PC-3 (cell line): Measurements from ENCODE around the gene FAM9C. TPM values are rescaled to one million over a fixed set of nuclear protein-coding genes. Genes with fewer than 3 reads are reported as not detected.

Source experiments
- ATAC-seq: fragments of 200-7000 bp; cut with Tn5 transposase; 2 replicates; pipeline ENCODE4 v1.9.1; 2020; ENCODE audit warnings: mild to moderate bottlenecking, moderate library complexity
- BruUV-seq: library from RNA; stranded (reverse); fragments of 400-500 nt; replicated peaks from 2 replicates; lab custom pipeline; 2021; lab: Mats Ljungman, UMichigan
- CTCF ChIA-PET: fragments of 300-600 bp; sonication (Branson Sonifier 250); formaldehyde crosslinking; loops from one replicate; lab custom pipeline; 2022; ENCODE audit warnings: antibody characterized with exemption; lab: Charles Lee
- POLR2A ChIA-PET: fragments of 300-600 bp; sonication (Branson Sonifier 250); formaldehyde crosslinking; loops from one replicate; lab custom pipeline; 2022; ENCODE audit warnings: antibody characterized with exemption; ENCODE audit not compliant: unreplicated experiment; lab: Charles Lee
- DNase-seq: peaks from one replicate; pipeline ENCODE4 v3.0.0-alpha.2; 2015
- H2AFZ ChIP-seq: fragments of 300-600 bp; sonication (generic); 2 replicates; pipeline ENCODE4 v1.6.0; 2016; ENCODE audit warnings: antibody characterized with exemption, low read length
- H3F3A ChIP-seq: fragments of 300-600 bp; sonication (generic); one replicate; pipeline ENCODE4 v1.6.0; 2017; ENCODE audit warnings: antibody characterized with exemption, low read length, control low read depth, mild to moderate bottlenecking; ENCODE audit not compliant: unreplicated experiment
- H3K27ac ChIP-seq: fragments of 300-600 bp; sonication (generic); 2 replicates; pipeline ENCODE4 v1.5.1; 2016; ENCODE audit warnings: mild to moderate bottlenecking, low read length
- H3K27me3 ChIP-seq: fragments of 300-600 bp; sonication (generic); 2 replicates; pipeline ENCODE4 v1.6.1; 2016; ENCODE audit warnings: low read length, mixed read lengths
- H3K36me3 ChIP-seq: fragments of 300-600 bp; sonication (generic); 2 replicates; pipeline ENCODE4 v1.6.1; 2016; ENCODE audit warnings: low read depth, mixed run types, low read length, mixed read lengths
- H3K4me1 ChIP-seq: fragments of 300-600 bp; sonication (generic); 2 replicates; pipeline ENCODE4 v1.5.1; 2016; ENCODE audit warnings: low read length; ENCODE audit not compliant: insufficient read depth
- H3K4me2 ChIP-seq: fragments of 300-600 bp; sonication (generic); 2 replicates; pipeline ENCODE4 v1.6.0; 2016; ENCODE audit warnings: low read length
- H3K4me3 ChIP-seq: fragments of 300-600 bp; sonication (generic); 2 replicates; pipeline ENCODE4 v1.5.1; 2016; ENCODE audit warnings: mild to moderate bottlenecking, low read length, mixed read lengths
- H3K79me2 ChIP-seq: fragments of 300-600 bp; sonication (generic); 2 replicates; pipeline ENCODE4 v1.6.1; 2017; ENCODE audit warnings: low read length, mixed read lengths
- H3K9ac ChIP-seq: fragments of 300-600 bp; sonication (generic); 2 replicates; pipeline ENCODE4 v1.6.0; 2016; ENCODE audit warnings: mild to moderate bottlenecking, low read length
- H3K9me2 ChIP-seq: fragments of 300-600 bp; sonication (generic); replicated peaks from 2 replicates; pipeline ENCODE4 v1.6.1; 2016; ENCODE audit warnings: mixed run types, low read length, mixed read lengths
- H3K9me3 ChIP-seq: fragments of 300-600 bp; sonication (generic); 2 replicates; pipeline ENCODE4 v1.6.1; 2016; ENCODE audit warnings: low read length, mixed read lengths
- H4K20me1 ChIP-seq: fragments of 300-600 bp; sonication (generic); 2 replicates; pipeline ENCODE4 v1.6.1; 2016; ENCODE audit warnings: low read length, mixed read lengths
- EZH2 ChIP-seq: fragments of 300-600 bp; sonication (generic); IDR thresholded peaks from one replicate; pipeline ENCODE4 v1.6.1; 2017; ENCODE audit warnings: antibody characterized with exemption, mild to moderate bottlenecking, low read length; ENCODE audit not compliant: unreplicated experiment
- EZH2phosphoT487 ChIP-seq: fragments of 300-600 bp; sonication (generic); IDR thresholded peaks from 2 replicates; pipeline ENCODE4 v1.6.1; 2018; ENCODE audit warnings: mild to moderate bottlenecking, antibody characterized with exemption, low read length, borderline replicate concordance
- intact Hi-C: fragments of 100-400 bp; cut with micrococcal nuclease; formaldehyde crosslinking; loops from 2 replicates; pipeline ENCODE4 v1.9.0; 2023
- total RNA-seq: library from RNA; depleted of rRNA; stranded (reverse); fragments of >200 nt; gene quantifications from 2 replicates; pipeline ENCODE4 v1.2.3, GENCODE V29; 2014
- TF ChIP-seq, protein P1 (sequence below): fragments of 300-600 bp; sonication (generic); conservative IDR thresholded peaks from 2 replicates; pipeline ENCODE4 v1.5.1; 2017; ENCODE audit warnings: antibody characterized with exemption, low read depth, mild to moderate bottlenecking, low read length

Gene FAM9C
- total RNA-seq, 1 experiment from 2014 or later = not detected

- ATAC-seq = peak; percentile 80
- Histone ChIP-seq H3K4me2 (peak overlapping the region; percentile 72), H4K20me1 (no peaks in the 10 kb centered on the region), H3K27me3 (no peaks in the 10 kb centered on the region), H2AFZ (no peak overlapping the region), H3K9ac (peak overlapping the region; percentile 80), H3K27ac (peak overlapping the region; percentile 99), H3K4me3 (peak overlapping the region; percentile 35; the same call in 1 of the 2 replicates), H3F3A (peaks cover 9% of the 10 kb centered on the region), H3K36me3 (no peaks in the 10 kb centered on the region), H3K9me3 (no peaks in the 10 kb centered on the region), H3K4me1 (peaks cover 72% of the 10 kb centered on the region), H3K79me2 (no peaks in the 10 kb centered on the region), H3K9me2 (no peaks in the 10 kb centered on the region)
- peak; percentile 84 for DNase-seq
- POLR2A ChIA-PET = no interaction called here
- TF ChIP-seq EZH2phosphoT487 (no peak), EZH2 (no peak)
- TF ChIP-seq, protein P1, sequence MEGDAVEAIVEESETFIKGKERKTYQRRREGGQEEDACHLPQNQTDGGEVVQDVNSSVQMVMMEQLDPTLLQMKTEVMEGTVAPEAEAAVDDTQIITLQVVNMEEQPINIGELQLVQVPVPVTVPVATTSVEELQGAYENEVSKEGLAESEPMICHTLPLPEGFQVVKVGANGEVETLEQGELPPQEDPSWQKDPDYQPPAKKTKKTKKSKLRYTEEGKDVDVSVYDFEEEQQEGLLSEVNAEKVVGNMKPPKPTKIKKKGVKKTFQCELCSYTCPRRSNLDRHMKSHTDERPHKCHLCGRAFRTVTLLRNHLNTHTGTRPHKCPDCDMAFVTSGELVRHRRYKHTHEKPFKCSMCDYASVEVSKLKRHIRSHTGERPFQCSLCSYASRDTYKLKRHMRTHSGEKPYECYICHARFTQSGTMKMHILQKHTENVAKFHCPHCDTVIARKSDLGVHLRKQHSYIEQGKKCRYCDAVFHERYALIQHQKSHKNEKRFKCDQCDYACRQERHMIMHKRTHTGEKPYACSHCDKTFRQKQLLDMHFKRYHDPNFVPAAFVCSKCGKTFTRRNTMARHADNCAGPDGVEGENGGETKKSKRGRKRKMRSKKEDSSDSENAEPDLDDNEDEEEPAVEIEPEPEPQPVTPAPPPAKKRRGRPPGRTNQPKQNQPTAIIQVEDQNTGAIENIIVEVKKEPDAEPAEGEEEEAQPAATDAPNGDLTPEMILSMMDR = no peak
- CTCF ChIA-PET = no interaction called here
- intact Hi-C loops = loop anchor here (1.0 to 5.0 kb wide), 3 partner anchors 13 to 486 kb away; no protein-coding TSS in a partner anchor
- TSS peak; percentile 60 for BruUV-seq
Observed at GRCh38 chrX:13001961-13002671, 42.3 kb downstream of the FAM9C start.

DNA sequence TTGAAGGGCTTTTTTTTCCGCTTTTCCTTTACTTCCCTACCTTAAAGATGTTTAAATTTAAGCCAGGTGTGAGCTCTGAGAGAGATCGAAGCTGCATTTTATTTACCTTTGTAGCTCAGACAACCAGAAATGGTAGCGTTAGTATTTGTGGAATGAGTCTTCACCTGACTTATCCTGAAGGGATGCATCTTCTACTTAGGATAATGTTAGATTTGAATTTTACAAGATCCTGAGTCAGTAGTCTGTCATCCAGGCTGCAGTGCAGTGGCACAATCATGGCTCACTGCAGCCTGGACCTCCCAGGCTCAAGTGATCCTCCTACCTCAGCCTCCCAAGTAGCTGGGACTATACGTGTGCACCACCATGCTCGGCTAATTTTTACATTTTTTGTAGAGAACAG lies 43.3 kb downstream of the FAM9C start:
- Histone ChIP-seq H3K36me3 (no peaks in the 10 kb centered on the region), H2AFZ (no peak overlapping the region), H3K4me2 (peak overlapping the region; percentile 72), H3K79me2 (no peaks in the 10 kb centered on the region), H3K4me1 (peaks cover 62% of the 10 kb centered on the region), H4K20me1 (no peaks in the 10 kb centered on the region), H3K27ac (peak overlapping the region; percentile 99), H3K9ac (peak overlapping the region; percentile 80), H3F3A (peaks cover 9% of the 10 kb centered on the region), H3K27me3 (no peaks in the 10 kb centered on the region), H3K4me3 (no peak overlapping the region), H3K9me3 (no peaks in the 10 kb centered on the region), H3K9me2 (no peaks in the 10 kb centered on the region)
- POLR2A ChIA-PET = interaction anchor here (0.6 to 0.7 kb wide), 5 partner anchors 16 to 200 kb away, joined by 3 to 11 read pairs (median 6); no protein-coding TSS in a partner anchor
- ATAC-seq (peak; percentile 71), DNase-seq (peak; percentile 92)
- intact Hi-C loops = loop anchor here (1.0 to 5.0 kb wide), 2 partner anchors 111 to 487 kb away; no protein-coding TSS in a partner anchor
- CTCF ChIA-PET = interaction anchor here (0.6 to 1.0 kb wide), 3 partner anchors 50 to 485 kb away, joined by 3 to 5 read pairs (median 3); no protein-coding TSS in a partner anchor
- TF ChIP-seq EZH2phosphoT487 = no peak
- no TSS peak for BruUV-seq

DNA sequence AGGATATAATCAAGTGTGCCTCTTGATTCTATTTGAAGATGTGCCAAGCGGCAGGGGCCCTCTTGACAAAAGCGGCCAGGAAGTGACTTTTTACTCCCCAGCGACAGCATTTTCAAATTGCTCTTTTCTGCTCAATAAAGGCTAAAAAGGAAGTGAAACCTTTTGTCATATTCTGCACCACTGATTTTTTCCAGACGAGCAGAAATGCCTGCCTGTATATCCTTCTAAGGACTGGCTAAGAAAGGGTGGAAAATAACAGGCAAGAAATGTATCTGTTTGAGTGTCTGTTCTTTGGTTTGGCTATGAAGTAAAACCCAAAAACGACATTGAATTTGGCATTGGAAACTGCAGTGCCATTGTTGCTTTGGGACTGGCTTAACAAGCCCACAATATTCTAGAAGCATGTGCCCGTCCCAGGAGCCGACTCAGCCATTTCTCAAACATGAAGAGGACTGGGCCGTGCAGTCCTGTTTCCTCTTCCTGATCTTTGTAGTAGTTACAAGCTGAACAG lies 44.1 kb downstream of the FAM9C start:
- no peaks in the 10 kb centered on the region for H3K79me2 ChIP-seq
- peak overlapping the region; percentile 7; the same call in 1 of the 2 replicates for H3K4me3 ChIP-seq
- ChIA-PET POLR2A (interaction anchor here (0.6 kb wide), 2 partner anchors 25 to 199 kb away, joined by 3 to 7 read pairs; no protein-coding TSS in a partner anchor), CTCF (interaction anchor here (0.7 to 1.0 kb wide), 2 partner anchors 54 to 486 kb away, joined by 3 to 5 read pairs; no protein-coding TSS in a partner anchor)
- H3K9ac ChIP-seq = peak overlapping the region; percentile 71
- no peaks in the 10 kb centered on the region for H3K9me2 ChIP-seq
- no TSS peak for BruUV-seq
- peaks cover 56% of the 10 kb centered on the region for H3K4me1 ChIP-seq
- peak overlapping the region; percentile 69 for H3K4me2 ChIP-seq
- DNase-seq (peak; percentile 30), ATAC-seq (no peak)
- intact Hi-C loops = loop anchor here (5.0 kb wide), 1 partner anchor 112 kb away; no protein-coding TSS in a partner anchor
- H3F3A ChIP-seq = peaks cover 9% of the 10 kb centered on the region
- peak overlapping the region; percentile 65 for H2AFZ ChIP-seq
- H3K27me3 ChIP-seq = no peaks in the 10 kb centered on the region
- no peaks in the 10 kb centered on the region for H3K9me3 ChIP-seq
- peak overlapping the region; percentile 99 for H3K27ac ChIP-seq
- H4K20me1 ChIP-seq = no peaks in the 10 kb centered on the region
- TF ChIP-seq, protein P1 = no peak
- no peak for TF ChIP-seq EZH2
- no peak for TF ChIP-seq EZH2phosphoT487
- H3K36me3 ChIP-seq = no peaks in the 10 kb centered on the region
